Loucy (cell line): Measurements from ENCODE around the gene STARD6.

Source experiments
- EZH2phosphoT487 ChIP-seq: fragments of 200-600 bp; IDR thresholded peaks from 2 replicates; pipeline ENCODE4 v1.6.1; 2018; ENCODE audit warnings: antibody characterized with exemption, mild to moderate bottlenecking, moderate library complexity, borderline replicate concordance
- TF ChIP-seq, protein P1 (sequence below): fragments of 200-600 bp; sonication (generic); conservative IDR thresholded peaks from 2 replicates; pipeline ENCODE4 v1.5.1; 2014; ENCODE audit warnings: mild to moderate bottlenecking, antibody characterized with exemption, low read length

DNA sequence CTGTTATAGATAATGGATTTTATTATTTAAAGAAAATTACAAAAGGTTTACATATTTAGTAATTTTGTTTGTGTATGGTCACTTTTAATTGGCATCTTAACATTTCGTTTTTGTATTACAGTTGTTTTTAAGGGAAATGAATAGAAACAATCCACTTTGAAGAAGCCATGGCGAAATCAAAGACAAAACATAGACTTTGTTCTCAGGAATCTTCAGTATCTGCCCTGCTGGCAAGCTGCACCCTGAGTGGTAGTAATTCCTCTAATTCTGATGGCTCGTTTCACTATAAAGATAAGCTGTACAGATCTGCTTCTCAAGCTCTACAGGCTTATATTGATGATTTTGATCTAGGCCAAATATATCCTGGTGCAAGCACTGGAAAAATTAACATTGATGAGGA lies 2.7 kb upstream of the STARD6 start:
- TF ChIP-seq, protein P1, sequence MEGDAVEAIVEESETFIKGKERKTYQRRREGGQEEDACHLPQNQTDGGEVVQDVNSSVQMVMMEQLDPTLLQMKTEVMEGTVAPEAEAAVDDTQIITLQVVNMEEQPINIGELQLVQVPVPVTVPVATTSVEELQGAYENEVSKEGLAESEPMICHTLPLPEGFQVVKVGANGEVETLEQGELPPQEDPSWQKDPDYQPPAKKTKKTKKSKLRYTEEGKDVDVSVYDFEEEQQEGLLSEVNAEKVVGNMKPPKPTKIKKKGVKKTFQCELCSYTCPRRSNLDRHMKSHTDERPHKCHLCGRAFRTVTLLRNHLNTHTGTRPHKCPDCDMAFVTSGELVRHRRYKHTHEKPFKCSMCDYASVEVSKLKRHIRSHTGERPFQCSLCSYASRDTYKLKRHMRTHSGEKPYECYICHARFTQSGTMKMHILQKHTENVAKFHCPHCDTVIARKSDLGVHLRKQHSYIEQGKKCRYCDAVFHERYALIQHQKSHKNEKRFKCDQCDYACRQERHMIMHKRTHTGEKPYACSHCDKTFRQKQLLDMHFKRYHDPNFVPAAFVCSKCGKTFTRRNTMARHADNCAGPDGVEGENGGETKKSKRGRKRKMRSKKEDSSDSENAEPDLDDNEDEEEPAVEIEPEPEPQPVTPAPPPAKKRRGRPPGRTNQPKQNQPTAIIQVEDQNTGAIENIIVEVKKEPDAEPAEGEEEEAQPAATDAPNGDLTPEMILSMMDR: no peak
- TF ChIP-seq EZH2phosphoT487: no peak
